Measurements from ENCODE around the gene SORCS2. TPM values are rescaled to one million over a fixed set of nuclear protein-coding genes. Genes with fewer than 3 reads are reported as not detected.

Gene SORCS2
- total RNA-seq, 1 donor: 0.27 TPM

GRCh38 chr4:7498446-7499200, 306.3 kb downstream of the SORCS2 start:
- no peak for DNase-seq (ENCODE audit: low read depth)
- TF ChIP-seq CTCF (IDR thresholded peaks at IDR 0.05; ENCODE audit: insufficient read depth, low read length): no peak
- no peak overlapping the region for H3K4me3 ChIP-seq (ENCODE audit: low read depth, low read length)

DNA sequence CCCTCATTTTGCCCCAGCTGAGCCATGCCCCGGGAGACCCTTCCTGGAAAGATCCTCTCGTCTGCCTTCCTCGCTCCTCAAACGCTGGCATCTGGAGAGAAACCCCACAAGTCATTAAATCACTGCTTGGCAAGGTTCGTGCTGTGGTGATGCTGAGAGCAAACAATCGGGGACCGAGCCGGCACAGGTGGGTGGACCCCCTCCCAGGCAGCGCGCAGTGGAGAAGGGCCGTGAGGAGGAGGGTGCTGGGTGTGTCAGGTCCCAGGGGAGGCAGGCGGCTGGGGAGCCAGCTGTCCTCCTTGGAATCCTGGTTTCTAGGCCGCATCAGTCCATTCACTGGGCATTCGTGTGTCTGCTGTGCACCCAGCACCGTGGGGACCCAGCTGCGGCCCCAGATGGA, 307.3 kb downstream of the SORCS2 start:
- TF ChIP-seq CTCF (IDR thresholded peaks at IDR 0.05; ENCODE audit: insufficient read depth, low read length): no peak
- no peak for DNase-seq (ENCODE audit: low read depth)
- no peak overlapping the region for H3K4me3 ChIP-seq (ENCODE audit: low read depth, low read length)

- no peak for DNase-seq (ENCODE audit: low read depth)
- no peak overlapping the region for H3K4me3 ChIP-seq (ENCODE audit: low read depth, low read length)
- no peak for TF ChIP-seq CTCF (IDR thresholded peaks at IDR 0.05; ENCODE audit: insufficient read depth, low read length)
These were observed 308.1 kb downstream of the SORCS2 start for GRCh38 chr4:7500404-7500803.

DNA sequence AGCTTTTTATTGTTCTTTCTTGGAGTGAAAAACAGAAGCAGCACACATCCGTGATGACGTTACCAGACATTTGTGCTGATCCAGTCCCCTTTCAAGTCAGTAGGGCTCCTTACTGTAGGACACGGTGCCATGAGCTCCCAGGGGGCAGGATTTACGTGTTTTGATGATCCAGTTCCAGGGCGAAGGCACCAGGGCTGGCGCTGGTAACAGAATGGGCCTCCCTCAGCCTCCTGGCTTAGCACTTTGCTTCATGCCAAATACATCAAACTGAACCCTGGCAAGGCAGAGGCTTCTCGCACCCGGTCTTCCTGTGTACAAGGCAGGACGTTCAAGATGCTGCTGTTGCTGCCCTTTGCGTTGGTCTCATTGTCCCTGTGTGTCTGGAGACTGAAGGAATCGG, 309.0 kb downstream of the SORCS2 start:
- no peak for DNase-seq (ENCODE audit: low read depth)
- no peak overlapping the region for H3K4me3 ChIP-seq (ENCODE audit: low read depth, low read length)
- TF ChIP-seq CTCF (IDR thresholded peaks at IDR 0.05; ENCODE audit: insufficient read depth, low read length): no peak

GRCh38 chr4:7501873-7502272, 309.5 kb downstream of the SORCS2 start:
- TF ChIP-seq CTCF (IDR thresholded peaks at IDR 0.05; ENCODE audit: insufficient read depth, low read length): no peak
- no peak for DNase-seq (ENCODE audit: low read depth)

GRCh38 chr4:7503559-7504249, 311.4 kb downstream of the SORCS2 start:
- no peak for TF ChIP-seq CTCF (IDR thresholded peaks at IDR 0.05; ENCODE audit: insufficient read depth, low read length)
- no peak overlapping the region for H3K4me3 ChIP-seq (ENCODE audit: low read depth, low read length)
- DNase-seq (ENCODE audit: low read depth): no peak

More at GRCh38 chr4:7501873-7502272, 309.5 kb downstream of the SORCS2 start:
- no peak overlapping the region for H3K4me3 ChIP-seq (ENCODE audit: low read depth, low read length)
